Ascending aorta (tissue), 2 donors: ENCODE results near the gene SNTG2. TPM values are rescaled to one million over a fixed set of nuclear protein-coding genes. Genes with fewer than 3 reads are reported as not detected.

Experiments used
- DNase-seq, 2 donors: peaks; one replicate each; pipeline ENCODE4 v3.0.0-alpha.2; 2019; ENCODE audit warnings: low spot score in 2 of 2
- H3K27ac ChIP-seq, 2 donors: fragments of 200-600 bp; sonication (generic); one replicate each; pipeline ENCODE4 v1.5.1; 2016 to 2017; ENCODE audit warnings: mild to moderate bottlenecking in 1 of 2
- H3K27me3 ChIP-seq: fragments of 200-600 bp; sonication (generic); one replicate; pipeline ENCODE4 v1.5.1; 2017
- H3K36me3 ChIP-seq, 2 donors: fragments of 200-600 bp; sonication (generic); one replicate each; pipeline ENCODE4 v1.5.1; 2016
- H3K4me1 ChIP-seq, 2 donors: fragments of 200-600 bp; sonication (generic); one replicate each; pipeline ENCODE4 v1.5.1; 2016 to 2017; ENCODE audit warnings: mild to moderate bottlenecking in 1 of 2
- H3K4me3 ChIP-seq, 2 donors: fragments of 200-600 bp; sonication (generic); one replicate each; pipeline ENCODE4 v1.5.1; 2016 to 2017; ENCODE audit warnings: mild to moderate bottlenecking in 1 of 2
- H3K9me3 ChIP-seq, 2 donors: fragments of 200-600 bp; sonication (generic); one replicate each; pipeline ENCODE4 v1.5.1; 2016
- intact Hi-C: fragments of 100-400 bp; cut with DNase I; formaldehyde crosslinking; loops from one replicate; pipeline ENCODE4 v1.15.1; 2023
- total RNA-seq: library from RNA; depleted of rRNA; stranded (reverse); fragments of >200 nt; gene quantifications from one replicate; pipeline ENCODE4 v1.1.0, GENCODE V29; 2016
- TF ChIP-seq, protein P1 (sequence below), 3 experiments: fragments of 200-600 bp in 2 of 3; fragments of 450-650 bp in 1 of 3; sonication (generic) in 2 of 3; IDR thresholded peaks; one replicate each; pipeline ENCODE4 v1.5.1; 2016 to 2019; ENCODE audit warnings: antibody characterized with exemption in 3 of 3, mild to moderate bottlenecking in 1 of 3, moderate library complexity in 1 of 3

Gene SNTG2
- total RNA-seq, 1 donor from 2014 or later = 9.9 TPM

DNA sequence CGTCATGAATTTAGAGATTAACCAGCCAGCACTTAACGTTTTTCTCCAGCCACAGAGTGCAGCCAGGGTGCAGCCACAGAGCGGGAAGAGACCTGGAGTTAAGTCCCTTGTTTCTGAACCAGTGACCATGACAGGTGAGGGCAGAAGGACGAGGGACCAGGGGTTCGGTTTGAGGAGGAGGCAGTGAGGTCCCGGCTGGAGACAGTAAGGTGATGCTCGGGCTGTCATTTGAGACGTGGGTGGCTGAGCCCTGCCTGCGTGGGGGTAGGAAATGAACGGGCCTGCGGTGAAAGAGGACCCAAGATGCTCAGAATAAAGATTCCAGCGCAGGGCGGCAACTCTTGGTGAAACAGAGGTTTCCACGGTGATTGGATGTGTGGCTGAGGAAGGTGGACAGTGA is 205.9 kb downstream of the SNTG2 start:
- intact Hi-C loops = no loop called here
- TF ChIP-seq, protein P1, sequence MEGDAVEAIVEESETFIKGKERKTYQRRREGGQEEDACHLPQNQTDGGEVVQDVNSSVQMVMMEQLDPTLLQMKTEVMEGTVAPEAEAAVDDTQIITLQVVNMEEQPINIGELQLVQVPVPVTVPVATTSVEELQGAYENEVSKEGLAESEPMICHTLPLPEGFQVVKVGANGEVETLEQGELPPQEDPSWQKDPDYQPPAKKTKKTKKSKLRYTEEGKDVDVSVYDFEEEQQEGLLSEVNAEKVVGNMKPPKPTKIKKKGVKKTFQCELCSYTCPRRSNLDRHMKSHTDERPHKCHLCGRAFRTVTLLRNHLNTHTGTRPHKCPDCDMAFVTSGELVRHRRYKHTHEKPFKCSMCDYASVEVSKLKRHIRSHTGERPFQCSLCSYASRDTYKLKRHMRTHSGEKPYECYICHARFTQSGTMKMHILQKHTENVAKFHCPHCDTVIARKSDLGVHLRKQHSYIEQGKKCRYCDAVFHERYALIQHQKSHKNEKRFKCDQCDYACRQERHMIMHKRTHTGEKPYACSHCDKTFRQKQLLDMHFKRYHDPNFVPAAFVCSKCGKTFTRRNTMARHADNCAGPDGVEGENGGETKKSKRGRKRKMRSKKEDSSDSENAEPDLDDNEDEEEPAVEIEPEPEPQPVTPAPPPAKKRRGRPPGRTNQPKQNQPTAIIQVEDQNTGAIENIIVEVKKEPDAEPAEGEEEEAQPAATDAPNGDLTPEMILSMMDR (IDR thresholded peaks at IDR 0.05) = no peak
- no peak overlapping the region for H3K4me3 ChIP-seq
- no peaks in the 10 kb centered on the region for H3K27me3 ChIP-seq
- H3K36me3 ChIP-seq = no peaks in the 10 kb centered on the region
- H3K27ac ChIP-seq = no peak overlapping the region
- H3K9me3 ChIP-seq = no peaks in the 10 kb centered on the region
- H3K4me1 ChIP-seq = no peaks in the 10 kb centered on the region
- DNase-seq = no peak

DNA sequence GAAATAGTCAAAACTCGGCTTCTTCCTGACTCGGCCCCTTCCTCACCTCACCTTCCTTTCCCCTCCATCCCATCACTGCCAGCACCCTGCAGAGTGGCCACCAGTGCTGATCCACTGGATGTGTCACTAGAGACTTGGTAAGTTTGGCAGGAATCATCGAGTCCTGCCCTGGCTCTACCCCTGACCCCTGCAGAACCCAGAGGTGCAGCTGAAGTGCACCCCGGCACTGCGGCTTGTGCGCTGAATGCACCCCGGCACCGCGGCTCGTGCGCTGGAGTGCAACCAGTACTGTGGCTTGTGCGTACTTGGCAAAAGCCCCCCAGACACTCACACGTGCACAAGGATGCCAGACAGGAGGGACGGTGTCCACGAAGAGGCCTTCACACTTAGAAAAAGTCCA is 206.5 kb downstream of the SNTG2 start:
- TF ChIP-seq, protein P1 (IDR thresholded peaks at IDR 0.05) = no peak
- Histone ChIP-seq H3K27me3 (no peaks in the 10 kb centered on the region), H3K4me3 (no peak overlapping the region), H3K27ac (no peak overlapping the region), H3K9me3 (no peaks in the 10 kb centered on the region), H3K36me3 (no peaks in the 10 kb centered on the region), H3K4me1 (no peaks in the 10 kb centered on the region)
- DNase-seq = no peak
- intact Hi-C loops = no loop called here

DNA sequence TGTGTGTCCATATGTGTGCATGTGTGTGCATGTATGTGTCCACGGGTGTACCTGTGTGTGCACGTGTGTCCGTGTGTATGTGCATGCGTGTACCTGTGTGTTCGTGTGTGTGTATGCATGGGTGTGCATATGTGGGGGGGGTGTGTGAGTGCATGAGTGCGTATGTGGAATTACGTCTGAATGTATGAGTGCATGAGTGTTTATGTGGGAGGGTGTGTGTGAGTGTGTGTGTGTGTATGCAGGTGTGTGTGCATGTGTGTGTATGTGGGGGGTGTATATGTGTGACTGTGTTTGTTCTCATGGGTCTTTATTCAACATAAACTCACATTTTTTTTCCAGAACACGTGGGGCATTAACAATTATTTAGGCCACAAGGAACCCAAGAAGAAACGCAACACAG is 208.4 kb downstream of the SNTG2 start:
- no peak overlapping the region for H3K27ac ChIP-seq
- TF ChIP-seq, protein P1 (IDR thresholded peaks at IDR 0.05) = no peak
- H3K9me3 ChIP-seq = no peaks in the 10 kb centered on the region
- H3K36me3 ChIP-seq = no peaks in the 10 kb centered on the region
- no peak for DNase-seq
- intact Hi-C loops = no loop called here
- no peaks in the 10 kb centered on the region for H3K27me3 ChIP-seq
- no peaks in the 10 kb centered on the region for H3K4me1 ChIP-seq
- no peak overlapping the region for H3K4me3 ChIP-seq

DNA sequence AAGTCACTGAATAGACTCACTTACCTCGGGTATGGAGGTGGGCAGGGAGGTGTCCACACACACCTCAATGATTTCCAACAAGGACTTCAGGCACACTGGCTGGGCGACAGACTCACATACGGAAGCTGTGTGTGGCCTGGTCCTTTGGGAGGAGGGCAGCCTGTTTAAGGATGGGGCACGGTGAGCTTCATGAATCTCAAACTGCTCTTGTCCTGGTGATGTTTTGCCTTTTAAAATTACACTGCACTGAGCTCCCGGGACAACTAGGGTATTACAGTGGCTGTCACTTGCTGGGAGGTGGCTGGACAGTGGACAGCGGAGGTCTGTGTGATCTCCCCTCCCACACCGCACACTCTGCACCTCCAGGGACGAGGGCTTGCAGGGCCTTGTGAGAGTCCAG is 211.6 kb downstream of the SNTG2 start:
- Histone ChIP-seq H3K9me3 (no peaks in the 10 kb centered on the region), H3K36me3 (no peaks in the 10 kb centered on the region), H3K27ac (no peak overlapping the region), H3K4me3 (no peak overlapping the region), H3K4me1 (no peaks in the 10 kb centered on the region), H3K27me3 (no peaks in the 10 kb centered on the region)
- TF ChIP-seq, protein P1 (IDR thresholded peaks at IDR 0.05) = no peak
- intact Hi-C loops = no loop called here
- DNase-seq = no peak

DNA sequence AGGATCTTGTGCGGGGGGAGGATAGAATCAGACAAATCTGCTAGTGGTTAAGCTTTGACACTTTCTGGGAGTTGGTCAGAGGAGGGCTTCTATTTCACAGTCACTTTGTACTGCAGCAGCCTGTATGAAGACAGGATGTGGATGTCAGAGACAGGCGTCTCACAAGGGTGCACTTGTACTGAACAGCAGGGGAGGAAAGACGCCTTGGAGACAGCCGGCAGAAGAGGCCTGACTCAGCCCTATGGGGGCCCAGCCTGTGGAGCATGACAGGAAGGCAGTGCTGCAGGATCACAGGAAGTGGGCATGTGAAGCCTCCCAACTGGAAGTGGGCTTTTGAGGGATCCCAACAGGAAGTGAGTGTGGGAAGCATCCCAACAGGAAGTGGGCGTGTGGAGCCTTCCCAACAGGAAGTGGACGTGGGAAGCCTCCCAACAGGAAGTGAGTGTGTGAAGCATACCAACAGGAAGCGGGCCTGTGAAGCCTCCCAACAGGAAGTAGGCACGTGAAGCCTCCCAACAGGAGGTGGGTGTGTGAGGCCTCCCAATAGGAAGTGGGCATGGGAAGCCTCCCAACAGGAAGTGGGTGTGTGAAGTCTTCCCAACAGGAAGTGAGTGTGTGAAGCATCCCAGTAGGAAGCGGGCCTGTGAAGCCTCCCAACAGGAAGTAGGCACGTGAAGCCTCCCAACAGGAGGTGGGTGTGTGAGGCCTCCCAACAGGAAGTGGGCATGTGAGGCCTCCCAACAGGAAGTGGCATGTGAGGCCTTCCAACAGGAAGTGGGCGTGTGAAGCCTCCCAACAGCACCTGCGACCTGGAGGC is 212.3 kb downstream of the SNTG2 start:
- no peak overlapping the region for H3K27ac ChIP-seq
- intact Hi-C loops = no loop called here

More for the DNA sequence above, 212.3 kb downstream of the SNTG2 start:
- Histone ChIP-seq H3K4me1 (no peaks in the 10 kb centered on the region), H3K4me3 (no peak overlapping the region), H3K9me3 (no peaks in the 10 kb centered on the region), H3K27me3 (no peaks in the 10 kb centered on the region), H3K36me3 (no peaks in the 10 kb centered on the region)
- TF ChIP-seq, protein P1 (IDR thresholded peaks at IDR 0.05) = no peak
- no peak for DNase-seq
